ENCODE results near the gene MAGEA4.

MAGEA4 gene

DNA sequence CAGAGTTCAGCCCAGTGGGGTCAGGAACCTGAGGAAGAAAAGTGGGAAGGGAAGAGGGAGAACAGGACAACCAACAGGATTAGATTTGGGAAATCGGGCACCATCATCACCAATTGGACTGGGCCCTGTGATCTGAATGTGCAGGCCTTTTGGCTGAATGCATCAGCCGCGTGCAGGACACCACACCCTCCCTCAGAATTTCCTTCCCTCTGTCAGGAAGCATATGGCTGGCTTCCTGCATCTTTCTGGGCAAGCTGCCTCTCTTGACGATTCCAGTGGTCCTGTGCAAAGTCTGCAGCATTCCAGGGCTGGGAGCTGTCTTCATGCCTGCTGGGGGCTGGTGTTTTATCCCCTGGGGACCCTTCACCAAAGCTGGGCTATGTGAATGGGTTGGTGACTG is 16.4 kb downstream of the MAGEA4 start (continued):
- TF ChIP-seq, protein P1, sequence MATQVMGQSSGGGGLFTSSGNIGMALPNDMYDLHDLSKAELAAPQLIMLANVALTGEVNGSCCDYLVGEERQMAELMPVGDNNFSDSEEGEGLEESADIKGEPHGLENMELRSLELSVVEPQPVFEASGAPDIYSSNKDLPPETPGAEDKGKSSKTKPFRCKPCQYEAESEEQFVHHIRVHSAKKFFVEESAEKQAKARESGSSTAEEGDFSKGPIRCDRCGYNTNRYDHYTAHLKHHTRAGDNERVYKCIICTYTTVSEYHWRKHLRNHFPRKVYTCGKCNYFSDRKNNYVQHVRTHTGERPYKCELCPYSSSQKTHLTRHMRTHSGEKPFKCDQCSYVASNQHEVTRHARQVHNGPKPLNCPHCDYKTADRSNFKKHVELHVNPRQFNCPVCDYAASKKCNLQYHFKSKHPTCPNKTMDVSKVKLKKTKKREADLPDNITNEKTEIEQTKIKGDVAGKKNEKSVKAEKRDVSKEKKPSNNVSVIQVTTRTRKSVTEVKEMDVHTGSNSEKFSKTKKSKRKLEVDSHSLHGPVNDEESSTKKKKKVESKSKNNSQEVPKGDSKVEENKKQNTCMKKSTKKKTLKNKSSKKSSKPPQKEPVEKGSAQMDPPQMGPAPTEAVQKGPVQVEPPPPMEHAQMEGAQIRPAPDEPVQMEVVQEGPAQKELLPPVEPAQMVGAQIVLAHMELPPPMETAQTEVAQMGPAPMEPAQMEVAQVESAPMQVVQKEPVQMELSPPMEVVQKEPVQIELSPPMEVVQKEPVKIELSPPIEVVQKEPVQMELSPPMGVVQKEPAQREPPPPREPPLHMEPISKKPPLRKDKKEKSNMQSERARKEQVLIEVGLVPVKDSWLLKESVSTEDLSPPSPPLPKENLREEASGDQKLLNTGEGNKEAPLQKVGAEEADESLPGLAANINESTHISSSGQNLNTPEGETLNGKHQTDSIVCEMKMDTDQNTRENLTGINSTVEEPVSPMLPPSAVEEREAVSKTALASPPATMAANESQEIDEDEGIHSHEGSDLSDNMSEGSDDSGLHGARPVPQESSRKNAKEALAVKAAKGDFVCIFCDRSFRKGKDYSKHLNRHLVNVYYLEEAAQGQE (tag by site-specific recombination; IDR thresholded peaks at IDR 0.05): no peak
- TF ChIP-seq FEZF1 (tag by site-specific recombination; IDR thresholded peaks at IDR 0.05): no peak
- no peak for TF ChIP-seq OVOL3 (tag by site-specific recombination; IDR thresholded peaks at IDR 0.05)
- TF ChIP-seq ZNF768 (tag by site-specific recombination; IDR thresholded peaks at IDR 0.05): no peak
- TF ChIP-seq GFI1B (tag by site-specific recombination; IDR thresholded peaks at IDR 0.05): no peak
- no peak for TF ChIP-seq ZNF239 (tag by site-specific recombination; IDR thresholded peaks at IDR 0.05)

DNA sequence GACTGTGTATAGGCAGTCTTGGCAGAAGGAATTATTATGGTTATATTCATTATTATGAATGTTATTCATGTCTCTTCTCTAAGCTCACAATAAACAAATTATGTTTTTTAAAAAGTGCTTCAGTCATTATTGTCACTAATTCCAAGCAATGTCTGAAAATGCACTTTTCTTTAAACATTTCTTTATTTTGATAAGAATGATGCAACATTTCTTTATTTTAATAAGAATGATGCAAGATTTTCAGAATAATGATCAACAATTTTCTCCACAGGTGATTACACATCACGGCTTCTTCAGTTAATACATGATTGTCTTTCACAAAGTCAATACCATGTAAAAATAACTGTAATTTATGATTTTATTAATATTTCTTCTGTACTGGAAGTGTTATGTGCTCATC is 22.7 kb downstream of the MAGEA4 start:
- Histone ChIP-seq H3K9me3 (ENCODE audit: control insufficient read depth, insufficient read depth, low read depth, low read length) (no peaks in the 10 kb centered on the region; the same call in 1 of the 2 replicates), H3K36me3 (ENCODE audit: control insufficient read depth in 2 of 2, insufficient read depth in 1 of 2, low read length in 2 of 2) (no peaks in the 10 kb centered on the region), H3K4me3 (ENCODE audit: low read depth, low read length) (no peak overlapping the region), H3K27ac (ENCODE audit: extremely low read depth, low read depth, low read length) (no peak overlapping the region), H3K4me1 (ENCODE audit: control insufficient read depth, insufficient read depth, low read length) (no peaks in the 10 kb centered on the region)
- TF ChIP-seq ZNF76 (tag by site-specific recombination; IDR thresholded peaks at IDR 0.05; ENCODE audit: borderline replicate concordance, low read depth) (no peak), ZNF266 (tag by site-specific recombination; IDR thresholded peaks at IDR 0.05; ENCODE audit: low read depth) (no peak), ZXDB (tag by site-specific recombination; IDR thresholded peaks at IDR 0.05) (no peak), KLF9 (tag by site-specific recombination; IDR thresholded peaks at IDR 0.05; ENCODE audit: low read depth) (no peak), ZNF175 (tag by site-specific recombination; IDR thresholded peaks at IDR 0.05) (no peak), ZNF214 (tag by site-specific recombination; IDR thresholded peaks at IDR 0.05; ENCODE audit: borderline replicate concordance) (no peak), ZNF623 (tag by site-specific recombination; IDR thresholded peaks at IDR 0.05) (no peak), ZNF366 (tag by site-specific recombination; conservative IDR thresholded peaks at IDR 0.05) (no peak), ZNF302 (tag by site-specific recombination; IDR thresholded peaks at IDR 0.05; ENCODE audit: low read depth) (no peak), ZNF837 (tag by site-specific recombination; IDR thresholded peaks at IDR 0.05) (no peak), BCL11B (tag by site-specific recombination; IDR thresholded peaks at IDR 0.05; ENCODE audit: low read depth) (no peak), ZNF501 (tag by site-specific recombination; IDR thresholded peaks at IDR 0.05) (no peak), KLF10 (tag by site-specific recombination; IDR thresholded peaks at IDR 0.05) (no peak), SCRT2 (tag by site-specific recombination; IDR thresholded peaks at IDR 0.05) (no peak), ZNF169 (tag by site-specific recombination; IDR thresholded peaks at IDR 0.05) (no peak), ZNF555 (tag by site-specific recombination; conservative IDR thresholded peaks at IDR 0.05) (no peak), ZNF48 (tag by site-specific recombination; IDR thresholded peaks at IDR 0.05) (no peak)
- TF ChIP-seq, protein P2, sequence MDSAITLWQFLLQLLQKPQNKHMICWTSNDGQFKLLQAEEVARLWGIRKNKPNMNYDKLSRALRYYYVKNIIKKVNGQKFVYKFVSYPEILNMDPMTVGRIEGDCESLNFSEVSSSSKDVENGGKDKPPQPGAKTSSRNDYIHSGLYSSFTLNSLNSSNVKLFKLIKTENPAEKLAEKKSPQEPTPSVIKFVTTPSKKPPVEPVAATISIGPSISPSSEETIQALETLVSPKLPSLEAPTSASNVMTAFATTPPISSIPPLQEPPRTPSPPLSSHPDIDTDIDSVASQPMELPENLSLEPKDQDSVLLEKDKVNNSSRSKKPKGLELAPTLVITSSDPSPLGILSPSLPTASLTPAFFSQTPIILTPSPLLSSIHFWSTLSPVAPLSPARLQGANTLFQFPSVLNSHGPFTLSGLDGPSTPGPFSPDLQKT (IDR thresholded peaks at IDR 0.05; ENCODE audit: borderline replicate concordance, low read depth, low read length): no peak
- TF ChIP-seq, protein P3, sequence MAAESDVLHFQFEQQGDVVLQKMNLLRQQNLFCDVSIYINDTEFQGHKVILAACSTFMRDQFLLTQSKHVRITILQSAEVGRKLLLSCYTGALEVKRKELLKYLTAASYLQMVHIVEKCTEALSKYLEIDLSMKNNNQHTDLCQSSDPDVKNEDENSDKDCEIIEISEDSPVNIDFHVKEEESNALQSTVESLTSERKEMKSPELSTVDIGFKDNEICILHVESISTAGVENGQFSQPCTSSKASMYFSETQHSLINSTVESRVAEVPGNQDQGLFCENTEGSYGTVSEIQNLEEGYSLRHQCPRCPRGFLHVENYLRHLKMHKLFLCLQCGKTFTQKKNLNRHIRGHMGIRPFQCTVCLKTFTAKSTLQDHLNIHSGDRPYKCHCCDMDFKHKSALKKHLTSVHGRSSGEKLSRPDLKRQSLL (tag by site-specific recombination; IDR thresholded peaks at IDR 0.05): no peak
- TF ChIP-seq, protein P4, sequence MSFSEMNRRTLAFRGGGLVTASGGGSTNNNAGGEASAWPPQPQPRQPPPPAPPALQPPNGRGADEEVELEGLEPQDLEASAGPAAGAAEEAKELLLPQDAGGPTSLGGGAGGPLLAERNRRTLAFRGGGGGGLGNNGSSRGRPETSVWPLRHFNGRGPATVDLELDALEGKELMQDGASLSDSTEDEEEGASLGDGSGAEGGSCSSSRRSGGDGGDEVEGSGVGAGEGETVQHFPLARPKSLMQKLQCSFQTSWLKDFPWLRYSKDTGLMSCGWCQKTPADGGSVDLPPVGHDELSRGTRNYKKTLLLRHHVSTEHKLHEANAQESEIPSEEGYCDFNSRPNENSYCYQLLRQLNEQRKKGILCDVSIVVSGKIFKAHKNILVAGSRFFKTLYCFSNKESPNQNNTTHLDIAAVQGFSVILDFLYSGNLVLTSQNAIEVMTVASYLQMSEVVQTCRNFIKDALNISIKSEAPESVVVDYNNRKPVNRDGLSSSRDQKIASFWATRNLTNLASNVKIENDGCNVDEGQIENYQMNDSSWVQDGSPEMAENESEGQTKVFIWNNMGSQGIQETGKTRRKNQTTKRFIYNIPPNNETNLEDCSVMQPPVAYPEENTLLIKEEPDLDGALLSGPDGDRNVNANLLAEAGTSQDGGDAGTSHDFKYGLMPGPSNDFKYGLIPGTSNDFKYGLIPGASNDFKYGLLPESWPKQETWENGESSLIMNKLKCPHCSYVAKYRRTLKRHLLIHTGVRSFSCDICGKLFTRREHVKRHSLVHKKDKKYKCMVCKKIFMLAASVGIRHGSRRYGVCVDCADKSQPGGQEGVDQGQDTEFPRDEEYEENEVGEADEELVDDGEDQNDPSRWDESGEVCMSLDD (tag by site-specific recombination; IDR thresholded peaks at IDR 0.05): no peak
- CTCF ChIA-PET: interaction anchor here (0.7 kb wide), 1 partner anchor 24 kb away, joined by 3 read pairs; no protein-coding TSS in a partner anchor
- POLR2A ChIA-PET: no interaction called here
